Endodermal cell (in vitro differentiated cells): Measurements from ENCODE around the gene MAP3K21. TPM values are rescaled to one million over a fixed set of nuclear protein-coding genes. Genes with fewer than 3 reads are reported as not detected.
A peak's percentile ranks its signal among the peaks of the same experiment; 100 is the strongest.

Source experiments
- DNase-seq: peaks from one replicate; pipeline ENCODE4 v3.0.0-alpha.2; 2017
- H3K27ac ChIP-seq: 2 replicates; pipeline ENCODE4 v1.5.1; 2013; ENCODE audit warnings: mild to moderate bottlenecking, low read depth, low read length, moderate library complexity
- H3K27me3 ChIP-seq: 2 replicates; pipeline ENCODE4 v1.6.1; 2013; ENCODE audit warnings: mild to moderate bottlenecking, low read length, moderate library complexity; ENCODE audit not compliant: insufficient read depth, control insufficient read depth, poor library complexity, severe bottlenecking
- H3K36me3 ChIP-seq: 2 replicates; pipeline ENCODE4 v1.7.0; 2013; ENCODE audit warnings: mild to moderate bottlenecking, low read length, moderate library complexity; ENCODE audit not compliant: control insufficient read depth, insufficient read depth
- H3K4me1 ChIP-seq: one replicate; pipeline ENCODE4 v1.7.0; 2013; ENCODE audit warnings: low read length; ENCODE audit not compliant: control insufficient read depth, insufficient read depth
- H3K4me3 ChIP-seq: 2 replicates; pipeline ENCODE4 v1.5.1; 2013; ENCODE audit warnings: mild to moderate bottlenecking, low read length, moderate library complexity
- H3K9ac ChIP-seq: 2 replicates; pipeline ENCODE4 v1.6.1; 2013; ENCODE audit warnings: mild to moderate bottlenecking, low read length, moderate library complexity; ENCODE audit not compliant: poor library complexity, severe bottlenecking; ENCODE audit errors: extremely low read depth
- H3K9me3 ChIP-seq: 2 replicates; pipeline ENCODE4 v1.6.1; 2013; ENCODE audit warnings: mild to moderate bottlenecking, low read length, moderate library complexity; ENCODE audit not compliant: control insufficient read depth
- H3K27ac Mint-ChIP-seq: 2 replicates; pipeline ENCODE4 v1.8.0; 2020; ENCODE audit warnings: mixed read lengths
- H3K27me3 Mint-ChIP-seq: 2 replicates; pipeline ENCODE4 v1.8.0; 2021; ENCODE audit warnings: mild to moderate bottlenecking, mixed read lengths; ENCODE audit not compliant: insufficient read depth
- H3K36me3 Mint-ChIP-seq: 2 replicates; pipeline ENCODE4 v1.8.0; 2020; ENCODE audit warnings: low read depth, mixed read lengths
- H3K4me1 Mint-ChIP-seq: 2 replicates; pipeline ENCODE4 v1.8.0; 2020; ENCODE audit warnings: mixed read lengths
- H3K4me3 Mint-ChIP-seq: 2 replicates; pipeline ENCODE4 v1.8.0; 2020; ENCODE audit warnings: mild to moderate bottlenecking, moderate library complexity, mixed read lengths
- H3K9me3 Mint-ChIP-seq: 2 replicates; pipeline ENCODE4 v1.8.0; 2020; ENCODE audit warnings: mild to moderate bottlenecking, mixed read lengths
- CTCF ChIP-seq: fragments of 200-600 bp; sonication (generic); conservative IDR thresholded peaks from 2 replicates; pipeline ENCODE4 v1.5.0; 2021; ENCODE audit warnings: antibody characterized with exemption, mild to moderate bottlenecking
- WGBS, 2 experiments: methylation state at CpG; one replicate each; pipeline versions ENCODE4 v1.1.5 to v1.1.7; 2013; ENCODE audit warnings: missing lambda C conversion rate in 2 of 2, mixed read lengths in 1 of 2; ENCODE audit not compliant: insufficient coverage in 1 of 2, insufficient read length in 1 of 2; 5-methylcytosine and 5-hydroxymethylcytosine counted together
- total RNA-seq, 2 donors: library from RNA; stranded (reverse); fragmentation: NEBNext Ultra II Directional in 1 of 2; extraction: Animal tissue kit (Norgen Biotek cat#: 25700) in 1 of 2; gene quantifications; 2 replicates in 1 of 2; 3 replicates in 1 of 2; pipeline ENCODE4 v1.2.1, GENCODE V29; 2021

Gene MAP3K21
- total RNA-seq, 2 donors from 2014 or later = 9.4 to 14.6 TPM

- Mint-ChIP-seq H3K4me3 (no peak overlapping the region), H3K4me1 (no peaks in the 10 kb centered on the region), H3K9me3 (peaks cover 25% of the 10 kb centered on the region), H3K36me3 (no peaks in the 10 kb centered on the region), H3K27me3 (peaks cover 2% of the 10 kb centered on the region), H3K27ac (no peak overlapping the region)
- Histone ChIP-seq H3K4me1 (no peaks in the 10 kb centered on the region), H3K36me3 (no peaks in the 10 kb centered on the region), H3K4me3 (no peak overlapping the region), H3K27me3 (no peaks in the 10 kb centered on the region), H3K27ac (peak overlapping the region; percentile 12), H3K9me3 (peaks cover 24% of the 10 kb centered on the region), H3K9ac (no peak overlapping the region)
- no peak for TF ChIP-seq CTCF
- WGBS, 2 experiments = 89 to 97% methylated on average over 4 of the region's 4 CpGs
- DNase-seq = no peak
These were observed 78.9 kb downstream of the MAP3K21 start for GRCh38 chr1:233406339-233406960.

GRCh38 chr1:233406994-233407631 lies 79.6 kb downstream of the MAP3K21 start:
- H3K27me3 Mint-ChIP-seq = peaks cover 2% of the 10 kb centered on the region
- no peak for DNase-seq
- Histone ChIP-seq H3K27me3 (no peaks in the 10 kb centered on the region), H3K27ac (peak overlapping the region; percentile 12), H3K9me3 (peaks cover 24% of the 10 kb centered on the region), H3K4me3 (no peak overlapping the region), H3K4me1 (no peaks in the 10 kb centered on the region), H3K36me3 (no peaks in the 10 kb centered on the region), H3K9ac (no peak overlapping the region)
- H3K9me3 Mint-ChIP-seq = peaks cover 25% of the 10 kb centered on the region
- 89 to 92% methylated on average over 4 to 6 of the region's 6 CpGs for WGBS, 2 experiments
- H3K4me1 Mint-ChIP-seq = no peaks in the 10 kb centered on the region
- no peak for TF ChIP-seq CTCF
- H3K27ac Mint-ChIP-seq = no peak overlapping the region
- H3K4me3 Mint-ChIP-seq = no peak overlapping the region
- H3K36me3 Mint-ChIP-seq = no peaks in the 10 kb centered on the region

GRCh38 chr1:233409540-233409939 lies 82.0 kb downstream of the MAP3K21 start:
- Histone ChIP-seq H3K9me3 (peaks cover 19% of the 10 kb centered on the region), H3K27me3 (no peaks in the 10 kb centered on the region), H3K4me1 (no peaks in the 10 kb centered on the region), H3K36me3 (no peaks in the 10 kb centered on the region), H3K9ac (no peak overlapping the region), H3K27ac (no peak overlapping the region), H3K4me3 (no peak overlapping the region)
- no peak for DNase-seq
- H3K9me3 Mint-ChIP-seq = peaks cover 19% of the 10 kb centered on the region
- H3K4me3 Mint-ChIP-seq = no peak overlapping the region
- no peaks in the 10 kb centered on the region for H3K36me3 Mint-ChIP-seq
- no peak for TF ChIP-seq CTCF
- peaks cover 2% of the 10 kb centered on the region for H3K27me3 Mint-ChIP-seq
- H3K27ac Mint-ChIP-seq = no peak overlapping the region
- no peaks in the 10 kb centered on the region for H3K4me1 Mint-ChIP-seq
- 100% methylated on average over 1 of the region's 2 CpGs; no CpG with 5 or more reads in 1 of the 2 experiments for WGBS, 2 experiments
